NCI-H187 (cell line): ENCODE measurements around the gene SHH.
"Not testable (repeated sequence)": the region's sequence is repeated elsewhere in the genome, so short reads cannot be mapped to it uniquely, and the experiment has no call there.

Source experiments
- DNase-seq, 2 experiments: peaks; one replicate each; lab custom pipeline; 2025; lab: John Stamatoyannopoulos, UW

SHH gene

GRCh38 chr7:155842496-155843265 is 30.4 kb upstream of the SHH start:
- no peak for DNase-seq

- no peak for DNase-seq
Observed at GRCh38 chr7:155840909-155841308, 28.6 kb upstream of the SHH start.

GRCh38 chr7:155840262-155840885 is 28.1 kb upstream of the SHH start:
- DNase-seq: no peak

GRCh38 chr7:155839461-155839860 is 27.2 kb upstream of the SHH start:
- DNase-seq: no peak

GRCh38 chr7:155838312-155838711 is 26.0 kb upstream of the SHH start:
- DNase-seq: not testable (repeated sequence)

- no peak for DNase-seq
Observed at GRCh38 chr7:155837126-155837479, 24.8 kb upstream of the SHH start.

- DNase-seq: no peak
Observed at GRCh38 chr7:155836216-155837125, 24.2 kb upstream of the SHH start.

GRCh38 chr7:155835446-155836215 is 23.4 kb upstream of the SHH start:
- DNase-seq: no peak

GRCh38 chr7:155834486-155835048 is 22.3 kb upstream of the SHH start:
- DNase-seq: no peak

- no peak for DNase-seq
Observed at GRCh38 chr7:155833651-155834050, 21.4 kb upstream of the SHH start.

- DNase-seq: no peak
Observed at GRCh38 chr7:155832581-155832981, 20.3 kb upstream of the SHH start.

- no peak for DNase-seq
Observed at GRCh38 chr7:155831807-155832524, 19.7 kb upstream of the SHH start.

- no peak for DNase-seq
Observed at GRCh38 chr7:155830961-155831806, 18.9 kb upstream of the SHH start.

GRCh38 chr7:155829796-155830470 is 17.7 kb upstream of the SHH start:
- no peak for DNase-seq

GRCh38 chr7:155825336-155825735 is 13.1 kb upstream of the SHH start:
- no peak for DNase-seq

GRCh38 chr7:155824227-155824886 is 12.1 kb upstream of the SHH start:
- no peak for DNase-seq

- DNase-seq: no peak
Observed at GRCh38 chr7:155821851-155822250, 9.6 kb upstream of the SHH start.

GRCh38 chr7:155820788-155821187 is 8.5 kb upstream of the SHH start:
- DNase-seq: no peak

- no peak for DNase-seq
Observed at GRCh38 chr7:155820246-155820645, 8.0 kb upstream of the SHH start.
